Measurements from ENCODE around the gene C1QTNF2.
"Not testable (repeated sequence)": the region's sequence is repeated elsewhere in the genome, so short reads cannot be mapped to it uniquely, and the experiment has no call there.

The C1QTNF2 gene

GRCh38 chr5:160370713-160371034, 248 bp upstream of the C1QTNF2 start:
- no peak for DNase-seq

- DNase-seq = no peak
These were observed 2.5 kb downstream of the C1QTNF2 start for GRCh38 chr5:160367885-160368284.

GRCh38 chr5:160367261-160367660, 3.2 kb downstream of the C1QTNF2 start:
- no peak for DNase-seq

GRCh38 chr5:160366230-160366629, 4.2 kb downstream of the C1QTNF2 start:
- no peak for DNase-seq

DNA sequence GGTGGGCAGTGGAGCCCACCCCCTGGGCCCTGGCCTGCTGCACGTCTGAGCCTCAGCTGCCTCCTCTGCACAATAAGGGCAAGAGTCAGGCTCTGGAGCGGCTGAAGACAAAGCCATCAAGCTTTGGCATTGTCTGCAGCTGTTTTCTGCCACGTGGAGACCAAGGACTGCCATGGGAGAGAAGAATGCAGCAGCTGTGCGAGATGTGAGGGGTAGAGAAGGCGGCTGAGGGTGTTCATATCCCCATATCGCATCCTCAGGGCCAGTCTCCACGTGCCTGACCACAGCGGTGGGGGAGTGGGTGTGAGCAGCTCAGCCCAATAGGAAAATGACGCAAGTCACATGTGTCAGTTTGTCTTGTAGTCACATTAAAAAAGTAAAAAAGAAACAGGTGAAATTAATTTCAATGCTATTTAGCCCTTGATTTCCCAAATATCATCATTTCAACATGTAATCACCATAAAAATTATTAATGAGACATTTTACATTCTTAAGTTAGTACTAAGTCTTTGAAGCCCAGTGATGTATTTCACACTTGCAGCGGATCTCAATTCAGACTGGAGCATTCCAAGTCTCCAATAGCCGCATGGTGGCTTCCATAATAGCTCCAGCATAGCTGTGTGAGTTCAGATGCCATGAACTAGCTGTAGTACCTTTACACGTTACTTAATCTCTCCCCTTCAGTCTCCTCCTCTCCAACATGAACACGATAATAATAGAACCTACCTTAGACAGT, 6.6 kb downstream of the C1QTNF2 start:
- DNase-seq = no peak

DNA sequence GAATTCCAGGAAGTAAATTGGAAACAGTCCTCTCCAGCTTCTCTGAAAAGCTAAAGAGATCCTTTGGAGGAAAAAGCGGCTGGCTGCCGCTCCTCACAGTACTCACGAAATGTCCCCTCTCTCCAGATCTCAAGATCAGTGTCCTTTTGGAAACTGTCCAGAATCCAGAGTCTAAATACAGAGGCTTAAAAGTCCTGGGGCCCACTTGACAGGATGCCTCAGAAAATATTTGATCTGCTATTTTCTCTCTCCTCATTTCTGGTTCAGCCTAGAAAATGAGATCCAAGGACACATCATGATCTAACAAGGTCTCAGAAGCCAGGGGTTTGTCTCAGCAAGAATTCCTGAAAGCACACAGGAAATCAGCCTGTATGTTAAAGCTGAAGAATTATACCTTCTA, 7.2 kb downstream of the C1QTNF2 start:
- no peak for DNase-seq

GRCh38 chr5:160361624-160362228, 8.7 kb downstream of the C1QTNF2 start:
- DNase-seq = no peak

GRCh38 chr5:160360310-160360709, 10.1 kb downstream of the C1QTNF2 start:
- no peak for DNase-seq

DNA sequence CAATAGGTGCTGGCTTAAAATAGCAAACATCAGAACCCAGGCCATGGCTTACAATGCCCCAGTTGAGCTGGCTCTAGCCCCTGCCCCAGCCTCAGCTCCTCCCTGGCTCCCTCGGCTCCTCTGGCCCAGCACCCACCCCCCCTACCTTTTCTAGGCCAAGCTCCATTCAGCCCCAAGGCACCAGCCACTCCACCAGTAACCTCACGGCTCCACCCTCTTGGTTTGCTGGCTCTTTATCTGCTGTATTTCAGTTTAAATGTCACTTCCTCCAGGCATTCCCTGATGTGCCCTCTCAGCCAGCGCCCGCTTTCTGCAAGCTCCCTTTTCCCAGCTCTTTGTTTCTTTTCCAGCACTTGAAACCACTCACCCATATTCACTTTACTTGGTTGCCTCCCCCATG, 10.6 kb downstream of the C1QTNF2 start:
- no peak for DNase-seq

GRCh38 chr5:160359242-160359641, 11.2 kb downstream of the C1QTNF2 start:
- no peak for DNase-seq

- DNase-seq = no peak
These were observed 12.5 kb downstream of the C1QTNF2 start for GRCh38 chr5:160357861-160358411.

DNA sequence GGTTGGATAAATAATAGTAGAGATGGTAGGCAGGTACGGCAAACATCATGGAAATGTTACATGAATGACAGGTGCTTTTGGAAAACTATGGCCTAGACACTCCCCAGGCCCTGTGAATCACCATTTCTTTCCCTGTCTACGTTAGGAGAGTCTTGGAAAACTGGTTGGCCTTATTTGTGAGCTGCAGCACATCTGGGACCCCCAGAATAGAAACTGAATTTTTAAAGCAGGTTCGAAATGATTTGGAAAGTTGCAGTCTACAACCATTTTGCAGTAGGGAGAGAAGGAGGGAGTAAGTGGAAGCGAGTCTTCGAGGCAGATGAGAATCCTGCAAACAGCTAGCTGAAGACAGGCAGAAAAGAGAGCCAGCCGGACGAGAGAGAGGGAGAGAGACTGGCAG, 13.0 kb downstream of the C1QTNF2 start:
- DNase-seq = no peak

GRCh38 chr5:160356550-160357347, 13.7 kb downstream of the C1QTNF2 start:
- no peak for DNase-seq

DNA sequence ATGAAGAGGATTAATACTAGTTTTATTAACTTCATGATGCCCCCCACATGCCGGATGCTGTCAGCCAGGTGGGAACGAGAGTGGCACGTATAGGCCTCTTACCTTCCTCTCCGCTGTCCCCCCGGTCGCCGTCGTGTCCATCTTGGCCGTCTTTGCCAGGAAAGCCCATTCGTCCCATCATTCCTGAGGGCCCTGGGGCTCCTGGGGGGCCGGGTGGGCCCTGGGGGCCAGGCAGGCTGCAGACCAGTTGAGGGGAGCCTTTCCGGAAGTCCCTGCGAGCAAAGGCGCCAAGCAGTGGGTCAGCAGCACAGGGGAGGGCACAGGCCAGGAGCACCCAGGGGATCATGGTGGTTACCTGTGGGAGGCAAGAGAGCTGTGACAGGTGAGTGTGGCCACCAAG, 15.8 kb downstream of the C1QTNF2 start:
- no peak for DNase-seq

DNA sequence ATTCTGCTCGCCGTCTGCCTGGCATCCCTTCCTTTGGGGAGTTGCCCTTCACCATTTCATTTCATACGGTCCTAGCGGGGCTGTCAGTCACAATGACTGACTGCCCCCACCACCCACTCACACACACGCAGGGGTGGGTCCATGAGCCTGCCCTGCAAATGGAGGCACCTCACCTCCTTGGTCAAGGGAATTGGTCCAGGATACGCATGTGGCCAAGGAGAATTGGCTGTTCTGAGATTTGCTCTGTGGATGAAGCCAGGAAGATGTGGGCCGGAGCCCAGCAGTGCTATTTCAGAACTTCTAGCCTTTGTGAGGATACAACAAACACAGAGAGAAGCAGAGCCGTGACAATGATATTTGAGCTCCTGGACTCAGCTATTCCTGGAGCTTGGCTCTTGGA, 17.0 kb downstream of the C1QTNF2 start:
- DNase-seq = no peak

DNA sequence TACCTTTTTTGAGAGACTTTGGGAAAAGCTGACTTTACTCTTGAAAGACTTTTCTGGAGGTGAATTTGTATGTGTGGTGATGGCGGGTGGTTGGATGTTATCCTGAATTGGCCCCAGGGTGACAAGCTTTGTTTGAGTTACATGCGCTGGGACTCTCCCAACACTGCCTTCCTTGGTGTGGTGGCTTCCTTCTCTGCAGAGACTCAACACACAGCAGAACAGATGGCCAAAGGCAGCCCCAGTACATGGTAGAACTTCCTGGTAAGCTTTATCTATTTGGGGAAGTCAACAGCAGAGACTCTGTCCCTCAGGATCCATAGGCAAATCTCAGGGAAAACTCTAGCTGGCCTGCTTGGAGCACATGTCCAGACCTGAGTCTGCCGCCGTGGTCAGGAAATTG, 18.1 kb downstream of the C1QTNF2 start:
- DNase-seq = no peak

DNA sequence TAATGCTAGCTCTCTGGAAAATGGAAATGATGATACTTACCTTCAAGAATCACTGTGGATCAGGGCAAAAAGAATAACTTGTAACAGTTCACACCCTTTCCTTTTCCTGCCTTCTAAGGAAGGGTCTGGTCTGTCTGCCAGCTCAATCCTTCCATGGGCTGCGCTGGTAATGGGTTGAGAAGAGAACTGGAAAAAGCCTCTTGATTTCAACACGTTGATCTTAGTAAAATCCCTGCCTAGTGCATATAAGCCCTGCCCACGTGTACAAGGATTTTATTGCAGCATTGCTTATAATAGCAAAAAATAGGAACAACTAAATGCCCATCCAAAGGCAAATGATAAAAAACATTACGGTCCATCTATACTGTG, 20.5 kb downstream of the C1QTNF2 start:
- no peak for DNase-seq

GRCh38 chr5:160349249-160349934, 21.0 kb downstream of the C1QTNF2 start:
- DNase-seq = no peak

DNA sequence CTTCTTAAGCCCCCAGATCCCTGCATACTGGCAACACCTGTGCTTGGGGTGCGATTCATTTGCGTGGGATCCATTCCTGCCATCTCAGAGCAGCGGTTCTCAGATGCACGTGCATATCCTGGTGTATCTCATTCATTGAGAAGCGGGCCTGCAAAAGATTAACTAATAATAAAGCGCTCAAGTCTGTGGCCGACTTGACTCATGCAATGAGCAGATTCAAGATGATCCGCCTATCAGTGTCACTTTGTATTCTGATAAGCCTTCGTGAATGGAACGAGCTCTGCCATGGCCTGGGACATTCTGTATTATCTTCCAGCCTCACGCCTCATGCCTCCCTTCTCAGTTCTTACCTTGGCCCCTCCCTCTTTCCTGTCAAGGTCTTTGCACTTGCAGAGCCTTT, 22.3 kb downstream of the C1QTNF2 start:
- no peak for DNase-seq

GRCh38 chr5:160347448-160347847, 23.0 kb downstream of the C1QTNF2 start:
- no peak for DNase-seq

GRCh38 chr5:160342413-160342941, 27.9 kb downstream of the C1QTNF2 start:
- DNase-seq = no peak

DNA sequence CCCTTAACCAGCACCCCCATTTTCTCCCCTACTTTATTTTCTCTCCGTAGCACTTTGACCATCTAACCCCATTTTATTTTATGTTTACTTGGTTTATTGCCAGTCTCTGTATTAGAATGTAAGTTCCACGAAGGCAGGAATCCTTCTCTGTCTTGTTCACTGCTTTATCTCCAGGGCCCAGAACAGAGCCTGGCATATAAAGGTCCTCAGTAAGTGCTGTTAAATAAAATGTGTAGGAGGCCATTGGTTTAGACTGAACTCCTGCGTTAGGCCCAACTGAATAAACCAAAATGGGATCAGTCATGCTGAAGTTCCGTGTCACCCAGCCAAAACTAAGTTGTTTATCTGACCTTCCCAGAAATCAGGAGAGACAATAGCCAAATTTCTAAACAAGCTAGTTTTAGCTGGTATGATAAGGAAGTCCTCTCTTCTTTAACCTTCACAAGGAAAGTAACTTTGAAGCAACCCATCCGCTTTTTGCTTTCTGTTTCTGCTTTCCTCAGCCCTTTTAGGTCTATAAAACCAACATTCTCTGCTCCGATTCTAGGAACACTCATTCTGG, 29.0 kb downstream of the C1QTNF2 start:
- DNase-seq = no peak

- DNase-seq = not testable (repeated sequence)
These were observed 29.9 kb downstream of the C1QTNF2 start for GRCh38 chr5:160340513-160340912.

All from activated effector memory CD4-positive, alpha-beta T cell treated with Interleukin-2 at 50 U/mL for 16 hours (primary cell).